A673 (cell line): ENCODE data around the gene KIF4B.

ENCODE experiments used
- CTCF ChIP-seq: fragments of 300-800, 200-600 bp; sonication (generic); conservative IDR thresholded peaks from 2 replicates; pipeline ENCODE4 v1.5.1; 2017; ENCODE audit warnings: low read depth, mild to moderate bottlenecking, antibody characterized with exemption, low read length, moderate library complexity, mixed read lengths
- EZH2 ChIP-seq: fragments of 200-600 bp; sonication (generic); IDR thresholded peaks from 2 replicates; pipeline ENCODE4 v1.6.1; 2017; ENCODE audit warnings: borderline replicate concordance, low read depth, mild to moderate bottlenecking, mixed read lengths, antibody characterized with exemption, low read length; ENCODE audit not compliant: poor library complexity, severe bottlenecking

GRCh38 chr5:154966874-154967273 lies 46.7 kb upstream of the KIF4B start:
- no peak for TF ChIP-seq CTCF
- TF ChIP-seq EZH2 = no peak
